ENCODE measurements around the gene MORN1. TPM values are rescaled to one million over a fixed set of nuclear protein-coding genes. Genes with fewer than 3 reads are reported as not detected.

MORN1 gene
- total and polyA plus RNA-seq, 2 experiments from 2014 or later = 4.5 to 9.4 TPM

DNA sequence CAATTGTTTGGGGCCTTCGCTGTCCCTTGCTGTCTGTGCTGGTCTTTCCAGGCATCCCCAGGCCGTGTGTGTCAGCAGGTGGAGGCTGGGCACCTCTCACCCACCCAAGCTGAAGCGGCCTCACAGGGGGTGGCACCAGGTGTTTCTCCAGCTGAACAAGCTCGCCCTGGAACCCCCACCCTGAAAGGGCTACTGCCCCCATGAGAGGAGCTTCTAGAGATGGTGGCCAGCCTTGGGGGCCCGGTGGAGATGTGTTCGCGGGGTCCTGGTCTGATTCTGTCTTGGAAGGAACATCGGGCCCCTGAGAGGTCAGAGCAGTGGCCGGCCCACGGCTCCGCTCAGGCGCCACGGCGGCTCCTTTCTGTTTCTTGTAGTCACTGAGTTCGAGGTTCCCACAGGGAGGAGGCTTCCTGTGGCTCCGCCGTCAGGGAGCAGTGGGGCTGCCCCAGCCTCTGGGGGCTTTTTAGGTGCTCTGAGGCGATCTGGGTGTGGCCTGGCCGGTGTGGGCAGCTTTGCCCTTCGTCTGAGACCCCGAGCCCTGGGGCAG is 116.4 kb downstream of the MORN1 start:
- peaks cover 74% of the 10 kb centered on the region for H4K20me1 ChIP-seq (ENCODE audit: insufficient read depth, poor library complexity, severe bottlenecking)
- WGBS (ENCODE audit: low lambda C conversion rate, missing lambda C conversion rate) = 84% methylated on average over 21 of the region's 21 CpGs

DNA sequence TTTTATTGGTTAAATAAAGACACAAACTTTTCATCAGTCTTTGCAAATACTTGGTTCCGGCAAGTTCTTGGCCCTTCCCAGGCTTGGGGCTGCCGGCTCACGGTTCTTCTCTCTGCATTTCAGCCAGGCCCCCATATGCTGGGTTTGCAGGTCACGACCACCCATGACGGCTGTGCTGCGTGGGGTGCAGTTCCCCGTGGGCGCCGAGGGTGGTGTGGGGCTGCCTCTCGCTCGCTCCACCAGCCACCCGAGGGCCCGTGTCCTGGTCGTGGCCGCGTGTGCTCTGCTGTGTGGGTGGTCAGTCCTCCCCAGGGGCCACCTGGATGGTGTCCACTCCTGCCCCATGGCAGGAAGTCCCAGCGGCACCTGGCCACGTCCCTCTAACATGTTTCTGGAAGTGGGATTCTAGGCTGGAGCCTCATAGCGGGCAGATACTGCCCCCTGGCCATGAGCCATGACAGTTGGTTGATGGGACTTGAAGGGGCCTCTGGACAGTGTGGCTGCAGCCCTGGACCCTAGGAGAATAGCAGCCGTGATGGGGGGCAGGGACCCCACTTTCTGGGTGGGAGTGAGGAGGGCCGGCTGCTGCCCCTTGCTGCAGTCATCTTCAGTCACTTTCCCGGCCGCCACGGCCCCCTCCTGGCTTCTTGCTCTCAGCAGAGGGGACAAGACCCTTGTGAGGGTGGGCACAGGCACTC is 117.0 kb downstream of the MORN1 start:
- Histone ChIP-seq H3K79me2 (peaks cover 97% of the 10 kb centered on the region), H3K4me3 (no peak overlapping the region), H3K9me3 (ENCODE audit: low read depth) (no peaks in the 10 kb centered on the region), H3K4me2 (no peak overlapping the region), H3K36me3 (replicated peaks; ENCODE audit: insufficient read depth, low read depth) (no peaks in the 10 kb centered on the region), H3K27ac (peak overlapping the region; percentile 96), H3K27me3 (no peaks in the 10 kb centered on the region), H3K4me1 (ENCODE audit: insufficient read depth) (peaks cover 83% of the 10 kb centered on the region), H2AFZ (no peak overlapping the region), H3K9me2 (replicated peaks; ENCODE audit: insufficient read depth) (no peaks in the 10 kb centered on the region), H4K20me1 (ENCODE audit: insufficient read depth, poor library complexity, severe bottlenecking) (peaks cover 78% of the 10 kb centered on the region)
- no peak for DNase-seq (ENCODE audit: low spot score)
- WGBS (ENCODE audit: low lambda C conversion rate, missing lambda C conversion rate) = 95% methylated on average over 21 of the region's 24 CpGs
- TF ChIP-seq EZH2 (IDR thresholded peaks at IDR 0.05; ENCODE audit: borderline replicate concordance) = no peak
- TF ChIP-seq EZH2phosphoT487 (IDR thresholded peaks at IDR 0.05; ENCODE audit: low read depth, severe bottlenecking, unreplicated experiment) = no peak
- TF ChIP-seq, protein P1, sequence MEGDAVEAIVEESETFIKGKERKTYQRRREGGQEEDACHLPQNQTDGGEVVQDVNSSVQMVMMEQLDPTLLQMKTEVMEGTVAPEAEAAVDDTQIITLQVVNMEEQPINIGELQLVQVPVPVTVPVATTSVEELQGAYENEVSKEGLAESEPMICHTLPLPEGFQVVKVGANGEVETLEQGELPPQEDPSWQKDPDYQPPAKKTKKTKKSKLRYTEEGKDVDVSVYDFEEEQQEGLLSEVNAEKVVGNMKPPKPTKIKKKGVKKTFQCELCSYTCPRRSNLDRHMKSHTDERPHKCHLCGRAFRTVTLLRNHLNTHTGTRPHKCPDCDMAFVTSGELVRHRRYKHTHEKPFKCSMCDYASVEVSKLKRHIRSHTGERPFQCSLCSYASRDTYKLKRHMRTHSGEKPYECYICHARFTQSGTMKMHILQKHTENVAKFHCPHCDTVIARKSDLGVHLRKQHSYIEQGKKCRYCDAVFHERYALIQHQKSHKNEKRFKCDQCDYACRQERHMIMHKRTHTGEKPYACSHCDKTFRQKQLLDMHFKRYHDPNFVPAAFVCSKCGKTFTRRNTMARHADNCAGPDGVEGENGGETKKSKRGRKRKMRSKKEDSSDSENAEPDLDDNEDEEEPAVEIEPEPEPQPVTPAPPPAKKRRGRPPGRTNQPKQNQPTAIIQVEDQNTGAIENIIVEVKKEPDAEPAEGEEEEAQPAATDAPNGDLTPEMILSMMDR (IDR thresholded peaks at IDR 0.05; ENCODE audit: poor library complexity) = no peak

More for the DNA sequence above, 116.4 kb downstream of the MORN1 start:
- Histone ChIP-seq H2AFZ (no peak overlapping the region), H3K9me2 (replicated peaks; ENCODE audit: insufficient read depth) (no peaks in the 10 kb centered on the region), H3K27me3 (no peaks in the 10 kb centered on the region), H3K79me2 (peaks cover 98% of the 10 kb centered on the region), H3K9me3 (ENCODE audit: low read depth) (no peaks in the 10 kb centered on the region), H3K4me3 (no peak overlapping the region), H3K4me1 (ENCODE audit: insufficient read depth) (peaks cover 89% of the 10 kb centered on the region), H3K4me2 (peak overlapping the region; percentile 50), H3K27ac (peak overlapping the region; percentile 96), H3K36me3 (replicated peaks; ENCODE audit: insufficient read depth, low read depth) (no peaks in the 10 kb centered on the region)
- TF ChIP-seq EZH2 (IDR thresholded peaks at IDR 0.05; ENCODE audit: borderline replicate concordance) (no peak), EZH2phosphoT487 (IDR thresholded peaks at IDR 0.05; ENCODE audit: low read depth, severe bottlenecking, unreplicated experiment) (no peak)
- TF ChIP-seq, protein P1 (IDR thresholded peaks at IDR 0.05; ENCODE audit: poor library complexity) = no peak
- no peak for DNase-seq (ENCODE audit: low spot score)

DNA sequence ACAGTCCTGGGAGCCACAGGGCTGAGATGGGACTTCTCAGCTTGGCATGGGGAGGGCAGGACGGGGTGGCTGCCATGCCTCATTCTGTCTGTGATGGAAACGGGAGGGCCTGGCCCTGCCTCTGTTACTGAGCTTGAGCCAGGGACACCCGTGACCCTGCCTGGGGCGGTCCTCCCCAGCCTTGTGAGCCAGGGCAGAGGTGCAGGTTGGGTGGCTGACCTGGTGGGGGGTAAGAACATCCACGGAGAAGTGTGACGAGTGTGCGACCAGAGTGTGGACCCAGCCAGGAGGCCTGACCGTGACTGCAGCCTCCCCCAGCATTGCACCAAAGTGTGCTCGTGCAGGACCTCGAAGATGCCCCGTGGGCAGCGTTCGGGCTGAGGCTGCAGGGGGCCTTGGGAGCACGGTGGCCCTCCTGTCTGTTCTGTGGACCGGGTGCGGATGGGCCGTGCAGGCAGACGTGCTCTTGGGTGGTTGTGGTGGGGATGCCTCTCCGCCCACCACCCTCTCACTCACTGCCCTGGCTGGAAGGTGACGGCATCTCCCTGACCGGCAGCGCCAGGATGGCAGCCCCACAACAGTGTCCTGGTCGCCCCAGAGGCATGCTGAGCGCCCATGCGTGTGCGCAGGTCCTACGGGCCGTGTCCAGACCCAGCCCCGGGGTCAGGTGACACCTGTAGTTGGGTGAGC is 117.8 kb downstream of the MORN1 start:
- TF ChIP-seq EZH2phosphoT487 (IDR thresholded peaks at IDR 0.05; ENCODE audit: low read depth, severe bottlenecking, unreplicated experiment) = no peak
- no peak for TF ChIP-seq EZH2 (IDR thresholded peaks at IDR 0.05; ENCODE audit: borderline replicate concordance)
- TF ChIP-seq, protein P1 (IDR thresholded peaks at IDR 0.05; ENCODE audit: poor library complexity) = no peak
- Histone ChIP-seq H3K4me1 (ENCODE audit: insufficient read depth) (peaks cover 75% of the 10 kb centered on the region), H3K36me3 (replicated peaks; ENCODE audit: insufficient read depth, low read depth) (no peaks in the 10 kb centered on the region)

More for the DNA sequence above, 117.8 kb downstream of the MORN1 start:
- no peak overlapping the region for H3K4me2 ChIP-seq
- H3K27me3 ChIP-seq = no peaks in the 10 kb centered on the region
- peaks cover 87% of the 10 kb centered on the region for H4K20me1 ChIP-seq (ENCODE audit: insufficient read depth, poor library complexity, severe bottlenecking)
- H3K4me3 ChIP-seq = no peak overlapping the region
- no peaks in the 10 kb centered on the region for H3K9me2 ChIP-seq (replicated peaks; ENCODE audit: insufficient read depth)
- peak overlapping the region; percentile 96 for H3K27ac ChIP-seq
- peaks cover 98% of the 10 kb centered on the region for H3K79me2 ChIP-seq
- DNase-seq (ENCODE audit: low spot score) = no peak
- no peak overlapping the region for H2AFZ ChIP-seq
- 95% methylated on average over 28 of the region's 29 CpGs for WGBS (ENCODE audit: low lambda C conversion rate, missing lambda C conversion rate)
- no peaks in the 10 kb centered on the region for H3K9me3 ChIP-seq (ENCODE audit: low read depth)

Measured in hepatocyte (in vitro differentiated cells).